GM12864 (cell line): ENCODE results near the gene BLTP3A.
A peak's percentile ranks its signal among the peaks of the same experiment; 100 is the strongest.
"Not testable (repeated sequence)": the region's sequence is repeated elsewhere in the genome, so short reads cannot be mapped to it uniquely, and the experiment has no call there.

Experiments used
- DNase-seq: peaks from one replicate; pipeline ENCODE4 v3.0.0-alpha.2; 2011; ENCODE audit warnings: low read depth
- H3K4me3 ChIP-seq: 2 replicates; pipeline ENCODE4 v1.5.1; 2011; ENCODE audit warnings: mild to moderate bottlenecking, low read depth, low read length, control low read depth
- TF ChIP-seq, protein P1 (sequence below): IDR thresholded peaks from 2 replicates; pipeline ENCODE4 v1.5.1; 2011; ENCODE audit warnings: low read depth, mild to moderate bottlenecking, moderate library complexity, low read length, control low read depth, inconsistent platforms; ENCODE audit errors: missing control alignments

BLTP3A gene

DNA sequence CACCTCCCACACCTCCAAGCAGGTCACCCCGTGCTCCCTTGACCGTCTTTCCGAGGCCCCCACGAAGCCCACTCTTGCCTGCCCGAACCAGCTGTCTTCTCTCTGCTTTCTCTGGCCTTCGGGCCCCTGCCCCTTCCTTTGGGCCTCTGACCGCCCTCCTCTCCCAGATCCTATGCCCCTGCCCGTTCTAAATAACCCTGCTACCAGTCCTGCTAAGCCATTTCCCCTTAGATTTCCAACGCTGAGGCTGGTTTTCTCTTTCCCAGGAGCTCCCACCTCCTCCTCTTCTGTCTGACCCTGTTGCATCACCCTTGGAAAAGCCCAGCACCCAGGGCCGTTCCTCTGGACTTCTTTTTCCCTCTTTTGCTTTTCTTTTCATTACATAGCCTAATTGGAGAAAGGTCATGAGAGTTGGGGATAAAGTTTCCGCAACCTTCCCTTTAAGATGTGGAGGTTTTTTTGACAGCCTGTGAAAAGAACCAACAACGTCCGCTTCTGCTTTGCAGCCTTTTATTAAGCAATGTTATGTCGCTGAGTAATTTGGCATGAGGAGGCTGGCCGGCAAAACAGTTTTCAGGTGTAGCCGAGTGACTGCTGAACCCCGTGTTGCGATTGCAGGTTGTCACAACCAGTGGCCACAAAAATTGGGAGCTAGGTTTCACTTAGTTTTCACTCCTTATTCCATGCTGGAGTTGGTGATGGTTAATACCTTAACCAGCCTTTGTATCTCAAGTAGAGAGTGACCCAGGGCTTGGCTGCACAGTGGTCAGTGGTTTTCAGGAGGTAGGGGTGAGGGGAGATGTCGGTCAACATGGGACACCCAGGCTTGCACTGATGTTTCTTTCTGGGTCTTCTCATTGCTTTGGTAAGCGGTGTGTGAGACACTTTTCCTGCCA lies 970 bp downstream of the BLTP3A start:
- no peak for DNase-seq
- H3K4me3 ChIP-seq, result peak overlapping the region; percentile 61
- TF ChIP-seq, protein P1, sequence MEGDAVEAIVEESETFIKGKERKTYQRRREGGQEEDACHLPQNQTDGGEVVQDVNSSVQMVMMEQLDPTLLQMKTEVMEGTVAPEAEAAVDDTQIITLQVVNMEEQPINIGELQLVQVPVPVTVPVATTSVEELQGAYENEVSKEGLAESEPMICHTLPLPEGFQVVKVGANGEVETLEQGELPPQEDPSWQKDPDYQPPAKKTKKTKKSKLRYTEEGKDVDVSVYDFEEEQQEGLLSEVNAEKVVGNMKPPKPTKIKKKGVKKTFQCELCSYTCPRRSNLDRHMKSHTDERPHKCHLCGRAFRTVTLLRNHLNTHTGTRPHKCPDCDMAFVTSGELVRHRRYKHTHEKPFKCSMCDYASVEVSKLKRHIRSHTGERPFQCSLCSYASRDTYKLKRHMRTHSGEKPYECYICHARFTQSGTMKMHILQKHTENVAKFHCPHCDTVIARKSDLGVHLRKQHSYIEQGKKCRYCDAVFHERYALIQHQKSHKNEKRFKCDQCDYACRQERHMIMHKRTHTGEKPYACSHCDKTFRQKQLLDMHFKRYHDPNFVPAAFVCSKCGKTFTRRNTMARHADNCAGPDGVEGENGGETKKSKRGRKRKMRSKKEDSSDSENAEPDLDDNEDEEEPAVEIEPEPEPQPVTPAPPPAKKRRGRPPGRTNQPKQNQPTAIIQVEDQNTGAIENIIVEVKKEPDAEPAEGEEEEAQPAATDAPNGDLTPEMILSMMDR, result no peak

DNA sequence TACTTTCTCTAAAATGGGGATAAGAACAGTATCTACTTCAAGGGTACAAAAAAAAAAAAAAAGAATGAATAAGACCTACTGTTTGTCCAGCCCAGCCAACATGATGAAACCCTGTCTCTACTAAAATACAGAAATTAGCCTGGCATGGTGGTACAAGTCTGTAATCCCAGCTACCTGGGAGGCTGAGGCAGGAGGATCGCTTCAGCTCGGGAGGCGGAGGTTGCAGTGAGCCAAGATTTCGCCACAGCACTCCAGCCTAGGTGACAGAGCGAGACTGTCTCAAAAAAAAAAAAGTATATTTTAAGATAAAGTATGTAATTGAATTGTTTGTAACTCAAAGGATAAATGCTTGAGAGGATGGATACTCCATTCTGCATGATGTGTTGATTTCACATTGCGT lies 2.0 kb downstream of the BLTP3A start:
- TF ChIP-seq, protein P1, result no peak
- DNase-seq, result no peak
- no peak overlapping the region for H3K4me3 ChIP-seq

DNA sequence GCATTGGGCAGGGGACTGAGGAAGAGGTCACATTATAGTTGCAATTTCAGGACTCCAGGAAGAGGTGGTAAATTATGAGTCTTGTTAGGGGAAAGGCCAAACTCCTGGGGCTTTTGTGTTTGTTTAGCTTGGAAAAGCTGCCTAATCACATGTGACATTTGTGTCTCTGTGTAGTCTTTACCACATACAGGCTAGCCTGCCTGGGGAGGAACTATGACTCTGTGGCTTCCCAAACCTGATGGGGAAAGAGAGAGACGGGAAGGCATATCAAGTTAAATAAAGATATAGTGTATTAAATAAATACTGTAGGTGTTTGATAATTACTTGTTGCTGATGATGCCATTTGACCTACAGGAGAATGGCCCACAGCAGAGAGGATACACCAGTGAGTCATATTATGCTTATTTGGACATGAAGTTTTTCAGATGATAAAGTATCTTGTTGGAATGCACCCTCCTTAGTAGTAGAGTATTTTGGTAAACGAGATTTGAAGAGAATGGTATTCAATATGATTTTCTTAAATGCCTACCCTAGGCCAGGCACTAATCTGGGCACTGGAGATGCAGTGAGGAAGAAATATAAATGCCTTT lies 4.0 kb downstream of the BLTP3A start:
- no peak for DNase-seq
- no peak overlapping the region for H3K4me3 ChIP-seq
- TF ChIP-seq, protein P1, result no peak

DNA sequence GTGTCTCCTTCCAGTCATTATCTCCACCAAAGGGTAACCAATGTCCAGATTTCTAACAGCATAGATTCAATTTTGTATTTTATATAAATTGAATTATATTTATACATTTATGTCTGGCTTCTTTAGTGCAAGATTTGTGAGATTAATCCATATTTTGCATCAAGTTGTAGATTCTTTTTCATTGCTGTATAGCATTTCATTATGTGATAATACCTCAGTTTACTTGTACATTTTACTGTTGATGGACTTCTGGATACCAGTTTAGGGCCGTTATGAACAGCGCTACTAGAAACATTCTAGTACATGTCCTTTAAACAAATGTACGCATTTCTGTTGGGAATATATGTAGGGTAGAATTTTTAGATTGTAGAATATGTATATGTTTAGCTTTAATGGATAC lies 6.2 kb downstream of the BLTP3A start:
- TF ChIP-seq, protein P1, result no peak
- H3K4me3 ChIP-seq, result no peak overlapping the region
- no peak for DNase-seq

DNA sequence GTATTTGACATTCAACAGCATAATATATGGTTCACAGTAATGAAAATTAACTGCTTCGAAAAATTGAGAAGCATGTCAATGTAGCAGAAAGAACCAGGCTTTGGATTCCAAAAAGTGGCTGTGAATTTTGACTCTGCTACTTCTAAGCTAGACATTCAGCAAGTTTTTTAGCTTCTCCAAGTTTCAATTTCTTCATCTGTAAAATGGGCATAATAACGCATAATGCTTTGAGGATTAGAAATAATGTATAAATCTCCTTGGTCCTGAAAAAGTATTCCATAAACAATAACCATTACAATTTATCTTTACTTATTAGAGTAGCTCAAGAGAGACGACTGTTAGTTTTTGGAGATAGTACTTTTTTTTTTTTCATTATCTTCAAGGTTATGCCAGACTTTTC lies 7.7 kb downstream of the BLTP3A start:
- no peak for DNase-seq
- TF ChIP-seq, protein P1, result no peak
- H3K4me3 ChIP-seq, result no peak overlapping the region

DNA sequence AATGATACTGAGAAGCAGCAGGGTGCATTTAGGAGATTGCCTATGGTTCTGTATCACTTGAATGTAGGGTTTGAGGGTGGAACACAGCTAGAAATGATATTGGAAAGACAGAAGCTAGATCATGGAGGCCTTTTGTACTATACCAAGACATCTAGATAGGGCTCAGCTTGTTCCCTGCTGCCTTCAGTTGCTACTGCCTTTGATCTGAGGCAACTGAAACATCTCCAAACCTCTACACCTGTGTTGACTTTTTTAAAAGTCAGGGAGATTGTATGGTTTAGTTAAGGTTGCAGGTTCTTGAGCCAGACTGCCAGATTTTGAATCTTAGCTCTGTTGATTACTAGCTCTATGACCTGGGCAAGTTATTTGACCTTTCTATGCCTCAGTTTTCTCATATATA lies 12.7 kb downstream of the BLTP3A start:
- DNase-seq, result no peak
- TF ChIP-seq, protein P1, result no peak
- H3K4me3 ChIP-seq, result no peak overlapping the region

DNA sequence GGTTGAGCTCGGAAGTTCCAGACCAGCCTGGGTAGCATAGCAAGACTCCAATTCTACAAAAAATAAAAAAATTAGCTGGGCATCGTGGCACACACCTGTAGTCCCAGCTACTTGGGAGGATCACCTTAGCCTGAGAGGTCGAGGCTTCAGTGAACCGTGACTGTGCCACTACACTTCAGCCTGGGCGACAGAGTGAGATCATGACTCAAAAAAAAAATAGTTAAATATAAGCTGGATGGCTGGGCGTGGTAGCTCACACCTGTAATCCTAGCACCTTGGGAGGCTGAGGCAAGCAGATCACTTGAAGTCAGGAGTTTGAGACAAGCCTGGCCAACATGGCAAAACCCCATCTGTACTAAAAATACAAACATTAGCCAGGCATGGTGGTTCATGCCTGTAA lies 13.2 kb downstream of the BLTP3A start:
- DNase-seq, H3K4me3 ChIP-seq: not testable (repeated sequence)
